Measurements from ENCODE around the gene HAUS5. TPM values are rescaled to one million over a fixed set of nuclear protein-coding genes. Genes with fewer than 3 reads are reported as not detected.
A peak's percentile ranks its signal among the peaks of the same experiment; 100 is the strongest.

HAUS5 gene
- total RNA-seq, 2 donors from 2014 or later, result 32.4 to 33.7 TPM

GRCh38 chr19:35582760-35583159 is 29.8 kb upstream of the HAUS5 start:
- peaks cover 15% of the 10 kb centered on the region for H3K27me3 ChIP-seq (ENCODE audit: control insufficient read depth, insufficient read depth, low read length, poor library complexity, severe bottlenecking)
- no peak overlapping the region for H3K4me3 ChIP-seq (ENCODE audit: low read length)
- 86 to 87% methylated on average over 1 of the region's 1 CpG for WGBS, 2 experiments (ENCODE audit: insufficient coverage in 1 of 2, insufficient read length in 1 of 2)
- Mint-ChIP-seq H3K27me3 (ENCODE audit: insufficient read depth) (peaks cover 41% of the 10 kb centered on the region), H3K4me3 (no peak overlapping the region), H3K9me3 (peaks cover 14% of the 10 kb centered on the region), H3K27ac (no peak overlapping the region), H3K36me3 (ENCODE audit: low read depth) (no peaks in the 10 kb centered on the region), H3K4me1 (no peaks in the 10 kb centered on the region)
- DNase-seq, result no peak
- H3K4me1 ChIP-seq (ENCODE audit: control insufficient read depth, insufficient read depth, low read length), result no peaks in the 10 kb centered on the region
- no peaks in the 10 kb centered on the region for H3K36me3 ChIP-seq (ENCODE audit: control insufficient read depth, insufficient read depth, low read length)
- no peak overlapping the region for H3K27ac ChIP-seq (ENCODE audit: low read depth, low read length)
- TF ChIP-seq, protein P1, sequence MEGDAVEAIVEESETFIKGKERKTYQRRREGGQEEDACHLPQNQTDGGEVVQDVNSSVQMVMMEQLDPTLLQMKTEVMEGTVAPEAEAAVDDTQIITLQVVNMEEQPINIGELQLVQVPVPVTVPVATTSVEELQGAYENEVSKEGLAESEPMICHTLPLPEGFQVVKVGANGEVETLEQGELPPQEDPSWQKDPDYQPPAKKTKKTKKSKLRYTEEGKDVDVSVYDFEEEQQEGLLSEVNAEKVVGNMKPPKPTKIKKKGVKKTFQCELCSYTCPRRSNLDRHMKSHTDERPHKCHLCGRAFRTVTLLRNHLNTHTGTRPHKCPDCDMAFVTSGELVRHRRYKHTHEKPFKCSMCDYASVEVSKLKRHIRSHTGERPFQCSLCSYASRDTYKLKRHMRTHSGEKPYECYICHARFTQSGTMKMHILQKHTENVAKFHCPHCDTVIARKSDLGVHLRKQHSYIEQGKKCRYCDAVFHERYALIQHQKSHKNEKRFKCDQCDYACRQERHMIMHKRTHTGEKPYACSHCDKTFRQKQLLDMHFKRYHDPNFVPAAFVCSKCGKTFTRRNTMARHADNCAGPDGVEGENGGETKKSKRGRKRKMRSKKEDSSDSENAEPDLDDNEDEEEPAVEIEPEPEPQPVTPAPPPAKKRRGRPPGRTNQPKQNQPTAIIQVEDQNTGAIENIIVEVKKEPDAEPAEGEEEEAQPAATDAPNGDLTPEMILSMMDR (conservative IDR thresholded peaks at IDR 0.05), result no peak
- no peak overlapping the region for H3K9ac ChIP-seq (ENCODE audit: extremely low read depth, low read length, poor library complexity, severe bottlenecking)
- peaks cover 4% of the 10 kb centered on the region for H3K9me3 ChIP-seq (ENCODE audit: control insufficient read depth, low read length)

GRCh38 chr19:35585848-35586247 is 26.7 kb upstream of the HAUS5 start, which contains the start of gene PMIS2:
Gene PMIS2 (plus strand): TSS chr19:35586173. CDS start chr19:35586260, 87 bp downstream.
- H3K36me3 ChIP-seq (ENCODE audit: control insufficient read depth, insufficient read depth, low read length), result no peaks in the 10 kb centered on the region
- no peak within 1 kb of the TSS for H3K4me3 Mint-ChIP-seq
- H3K4me1 ChIP-seq (ENCODE audit: control insufficient read depth, insufficient read depth, low read length), result no peaks in the 10 kb centered on the region
- H3K4me3 ChIP-seq (ENCODE audit: low read length), result no peak within 1 kb of the TSS
- H3K9ac ChIP-seq (ENCODE audit: extremely low read depth, low read length, poor library complexity, severe bottlenecking), result no peak within 1 kb of the TSS
- no peaks in the 10 kb centered on the region for H3K9me3 ChIP-seq (ENCODE audit: control insufficient read depth, low read length)
- no peaks in the 10 kb centered on the region for H3K36me3 Mint-ChIP-seq (ENCODE audit: low read depth)
- H3K9me3 Mint-ChIP-seq, result peaks cover 1% of the 10 kb centered on the region
- TF ChIP-seq, protein P1 (conservative IDR thresholded peaks at IDR 0.05), result no peak
- peaks cover 49% of the 10 kb centered on the region for H3K27me3 Mint-ChIP-seq (ENCODE audit: insufficient read depth)
- H3K4me1 Mint-ChIP-seq, result no peaks in the 10 kb centered on the region
- no peak within 1 kb of the TSS for H3K27ac ChIP-seq (ENCODE audit: low read depth, low read length)
- peak; percentile 78 for DNase-seq
- peaks cover 15% of the 10 kb centered on the region for H3K27me3 ChIP-seq (ENCODE audit: control insufficient read depth, insufficient read depth, low read length, poor library complexity, severe bottlenecking)
- H3K27ac Mint-ChIP-seq, result no peak within 1 kb of the TSS
- WGBS, 2 experiments (ENCODE audit: insufficient coverage in 1 of 2, insufficient read length in 1 of 2), result 82 to 84% methylated on average over 9 to 16 of the region's 16 CpGs

DNA sequence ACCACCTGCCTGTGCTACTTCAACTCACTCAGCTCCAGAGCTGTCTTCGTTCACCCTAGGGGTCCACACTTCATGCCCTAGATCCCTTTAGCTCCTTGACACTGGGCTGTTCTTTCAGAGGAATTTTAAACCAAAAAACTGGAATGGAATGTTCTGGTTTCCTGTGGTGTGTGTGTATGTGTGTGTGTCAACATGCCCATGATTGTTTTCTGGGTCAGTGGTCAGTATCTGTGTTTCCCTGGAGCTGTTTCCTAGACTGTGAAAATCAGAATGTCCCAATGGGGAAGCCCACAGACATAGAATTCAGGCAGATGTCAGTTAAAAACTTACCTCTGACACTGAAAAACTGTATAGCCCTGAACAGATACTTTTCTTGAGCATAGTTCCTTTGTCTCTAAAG is 25.2 kb upstream of the HAUS5 start:
- no peak overlapping the region for H3K4me3 ChIP-seq (ENCODE audit: low read length)
- Mint-ChIP-seq H3K27ac (no peak overlapping the region), H3K9me3 (no peaks in the 10 kb centered on the region), H3K36me3 (ENCODE audit: low read depth) (no peaks in the 10 kb centered on the region), H3K27me3 (ENCODE audit: insufficient read depth) (peaks cover 48% of the 10 kb centered on the region), H3K4me3 (no peak overlapping the region), H3K4me1 (no peaks in the 10 kb centered on the region)
- H3K9ac ChIP-seq (ENCODE audit: extremely low read depth, low read length, poor library complexity, severe bottlenecking), result no peak overlapping the region
- DNase-seq, result no peak
- no peaks in the 10 kb centered on the region for H3K36me3 ChIP-seq (ENCODE audit: control insufficient read depth, insufficient read depth, low read length)
- H3K27ac ChIP-seq (ENCODE audit: low read depth, low read length), result no peak overlapping the region
- WGBS, 2 experiments (ENCODE audit: insufficient coverage in 1 of 2, insufficient read length in 1 of 2), result 80% methylated on average over 1 of the region's 1 CpG; no CpG with 5 or more reads in 1 of the 2 experiments
- H3K4me1 ChIP-seq (ENCODE audit: control insufficient read depth, insufficient read depth, low read length), result no peaks in the 10 kb centered on the region
- TF ChIP-seq, protein P1 (conservative IDR thresholded peaks at IDR 0.05), result no peak
- H3K9me3 ChIP-seq (ENCODE audit: control insufficient read depth, low read length), result no peaks in the 10 kb centered on the region
- H3K27me3 ChIP-seq (ENCODE audit: control insufficient read depth, insufficient read depth, low read length, poor library complexity, severe bottlenecking), result peaks cover 15% of the 10 kb centered on the region

All from endodermal cell (in vitro differentiated cells).